ENCODE results near the gene CDH19. TPM values are rescaled to one million over a fixed set of nuclear protein-coding genes. Genes with fewer than 3 reads are reported as not detected.

The CDH19 gene, protein sequence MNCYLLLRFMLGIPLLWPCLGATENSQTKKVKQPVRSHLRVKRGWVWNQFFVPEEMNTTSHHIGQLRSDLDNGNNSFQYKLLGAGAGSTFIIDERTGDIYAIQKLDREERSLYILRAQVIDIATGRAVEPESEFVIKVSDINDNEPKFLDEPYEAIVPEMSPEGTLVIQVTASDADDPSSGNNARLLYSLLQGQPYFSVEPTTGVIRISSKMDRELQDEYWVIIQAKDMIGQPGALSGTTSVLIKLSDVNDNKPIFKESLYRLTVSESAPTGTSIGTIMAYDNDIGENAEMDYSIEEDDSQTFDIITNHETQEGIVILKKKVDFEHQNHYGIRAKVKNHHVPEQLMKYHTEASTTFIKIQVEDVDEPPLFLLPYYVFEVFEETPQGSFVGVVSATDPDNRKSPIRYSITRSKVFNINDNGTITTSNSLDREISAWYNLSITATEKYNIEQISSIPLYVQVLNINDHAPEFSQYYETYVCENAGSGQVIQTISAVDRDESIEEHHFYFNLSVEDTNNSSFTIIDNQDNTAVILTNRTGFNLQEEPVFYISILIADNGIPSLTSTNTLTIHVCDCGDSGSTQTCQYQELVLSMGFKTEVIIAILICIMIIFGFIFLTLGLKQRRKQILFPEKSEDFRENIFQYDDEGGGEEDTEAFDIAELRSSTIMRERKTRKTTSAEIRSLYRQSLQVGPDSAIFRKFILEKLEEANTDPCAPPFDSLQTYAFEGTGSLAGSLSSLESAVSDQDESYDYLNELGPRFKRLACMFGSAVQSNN
- 1 to 10 TPM; 1.6 to 5.0 TPM for total RNA-seq
- long read RNA-seq, donor 1, full-length matches to known transcripts, result 3 of 3 reads
- long read RNA-seq, donor 1, partial matches to known transcripts, result 0 of 3 reads
- long read RNA-seq, donor 1, other reads (novel, unspliced or antisense), result 0 of 3 reads
- long read RNA-seq, donor 2, full-length matches to known transcripts, result 1 of 2 reads
- long read RNA-seq, donor 2, partial matches to known transcripts, result 1 of 2 reads
- long read RNA-seq, donor 2, other reads (novel, unspliced or antisense), result 0 of 2 reads

DNA sequence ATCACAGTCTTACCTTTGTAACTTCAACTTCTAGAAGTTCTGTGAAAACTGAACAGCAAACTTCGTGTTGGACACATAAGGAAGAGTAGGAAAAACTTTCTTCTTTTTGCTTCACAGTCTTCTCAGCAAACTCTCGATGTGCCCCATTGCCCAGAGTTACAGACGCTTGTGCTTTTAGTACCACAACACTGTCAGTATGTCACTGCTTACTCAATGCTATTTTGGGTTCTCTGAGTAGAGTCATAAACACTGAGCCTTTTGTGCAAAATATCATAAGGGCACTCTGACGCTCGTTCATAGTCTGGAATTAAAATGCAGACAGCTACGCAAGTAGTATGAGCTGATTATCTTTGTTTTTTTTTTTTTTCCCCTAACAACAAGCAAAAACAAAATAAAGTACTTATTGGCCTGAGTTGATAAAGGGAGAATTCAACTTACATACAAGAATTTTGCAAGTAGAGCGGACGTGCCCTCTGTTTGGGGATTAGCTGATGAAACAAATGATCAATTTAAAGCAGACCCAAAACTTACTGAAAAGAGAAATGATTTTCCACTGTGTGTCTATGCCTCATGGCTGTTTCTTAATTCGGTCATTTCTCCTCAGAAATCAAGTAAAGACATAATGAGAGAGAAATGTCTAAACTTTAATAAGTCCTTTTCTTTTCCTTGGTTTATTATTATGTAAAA, at the start of gene CDH19:
Gene CDH19 (minus strand): TSS at position 150 of the 687 bp plus-strand sequence. CDS start 31,886 bp downstream, outside the sequence.
- no peak for DNase-seq (ENCODE audit: low spot score)

DNA sequence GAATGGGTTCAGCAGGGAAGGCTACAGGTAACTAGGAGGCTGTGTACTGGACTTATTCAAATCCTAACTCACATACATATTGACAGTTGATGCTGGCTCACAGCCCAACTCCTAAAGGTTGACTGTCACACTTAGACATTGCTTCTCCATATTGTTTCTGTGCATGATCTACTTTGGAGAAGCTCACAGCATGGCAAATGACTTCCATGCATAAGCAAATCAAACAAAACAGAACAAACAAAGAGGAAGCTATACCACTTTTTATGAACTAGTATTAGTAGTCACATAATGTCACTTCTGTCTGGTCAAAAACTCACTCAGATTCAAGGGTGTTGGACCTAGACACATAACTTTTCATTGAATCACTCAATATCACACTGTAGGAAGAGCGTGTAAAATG, 43.8 kb upstream of the CDH19 start:
- intact Hi-C loops (cut with DNase I), result no loop called here
- no peak for DNase-seq (ENCODE audit: low spot score)

More for the DNA sequence above, at the start of gene CDH19:
- intact Hi-C loops (cut with DNase I), result no loop called here

DNA sequence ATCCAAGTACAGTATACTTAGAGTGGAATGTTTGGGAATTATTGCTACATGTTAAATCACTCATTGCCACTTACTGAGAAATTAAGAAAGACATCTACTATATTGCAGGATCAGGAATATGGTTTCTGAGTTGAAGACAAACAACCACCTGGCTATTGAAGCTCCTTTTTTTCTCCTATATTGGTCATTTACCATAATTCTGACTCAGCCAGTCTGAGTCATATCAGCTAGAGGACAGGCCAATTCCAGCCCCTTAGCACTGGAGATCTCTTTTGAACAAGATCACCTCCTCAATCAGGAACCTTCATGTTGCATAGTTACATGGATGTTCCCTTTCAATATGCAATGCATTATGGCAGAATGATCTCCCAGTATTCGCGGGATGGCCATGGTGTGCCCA, 42.7 kb upstream of the CDH19 start:
- intact Hi-C loops (cut with DNase I), result no loop called here
- no peak for DNase-seq (ENCODE audit: low spot score)

DNA sequence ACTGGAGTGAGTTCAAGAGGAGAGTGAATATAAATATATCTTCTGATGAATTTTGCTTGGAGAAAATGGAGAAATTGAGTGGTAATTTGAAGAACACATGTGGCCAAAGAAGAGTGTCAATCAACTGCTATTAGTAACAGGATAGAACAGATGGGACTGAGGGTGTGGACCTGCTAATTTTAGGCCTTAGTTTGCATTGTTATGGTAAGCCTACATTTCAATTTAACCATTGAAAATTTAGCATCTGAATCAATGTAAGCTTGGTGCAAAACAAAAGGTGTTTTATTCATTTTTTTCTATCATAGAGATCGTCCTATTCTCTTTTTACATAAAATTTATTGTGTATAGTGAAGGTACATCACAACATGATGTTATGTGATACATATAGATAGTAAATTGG, 42.1 kb upstream of the CDH19 start:
- intact Hi-C loops (cut with DNase I), result no loop called here
- no peak for DNase-seq (ENCODE audit: low spot score)

DNA sequence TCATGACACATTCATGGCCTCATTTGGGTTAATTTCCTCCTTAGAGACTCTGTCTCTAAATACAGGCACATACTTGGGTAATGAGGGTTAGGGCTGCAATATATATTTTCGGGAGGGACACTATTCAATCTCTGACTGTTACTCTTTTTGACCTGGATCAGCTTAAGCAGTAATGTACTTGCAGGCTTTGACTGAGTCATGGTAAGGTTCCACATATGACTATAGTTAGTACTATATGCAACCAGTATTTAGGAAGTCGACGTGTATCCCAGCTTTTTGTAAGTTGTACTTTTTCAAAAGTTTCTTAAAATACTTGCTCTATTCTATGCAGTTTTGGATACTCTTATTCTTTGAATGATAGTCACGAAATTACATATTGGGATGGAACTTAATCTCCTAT, 37.2 kb upstream of the CDH19 start:
- intact Hi-C loops (cut with DNase I), result no loop called here
- no peak for DNase-seq (ENCODE audit: low spot score)

DNA sequence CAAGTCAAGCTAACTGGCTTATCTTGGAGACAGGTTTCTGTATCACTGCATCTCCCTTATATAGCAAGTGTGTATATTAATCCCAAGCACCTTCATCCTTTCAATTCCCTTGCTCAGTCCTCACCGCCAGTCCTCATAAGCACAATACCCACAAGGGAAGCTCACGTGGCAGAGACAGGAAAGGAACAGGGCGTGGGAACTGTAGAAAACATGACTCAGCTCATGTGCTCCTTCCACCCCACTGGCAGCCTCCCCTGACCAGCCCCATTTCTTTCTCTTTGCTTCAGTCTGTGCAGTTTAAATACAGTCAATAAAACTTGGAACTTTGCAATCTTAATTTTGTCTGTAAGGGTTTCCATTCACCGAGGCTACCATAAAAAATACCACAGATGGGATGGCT, 36.5 kb upstream of the CDH19 start:
- intact Hi-C loops (cut with DNase I), result no loop called here
- no peak for DNase-seq (ENCODE audit: low spot score)

DNA sequence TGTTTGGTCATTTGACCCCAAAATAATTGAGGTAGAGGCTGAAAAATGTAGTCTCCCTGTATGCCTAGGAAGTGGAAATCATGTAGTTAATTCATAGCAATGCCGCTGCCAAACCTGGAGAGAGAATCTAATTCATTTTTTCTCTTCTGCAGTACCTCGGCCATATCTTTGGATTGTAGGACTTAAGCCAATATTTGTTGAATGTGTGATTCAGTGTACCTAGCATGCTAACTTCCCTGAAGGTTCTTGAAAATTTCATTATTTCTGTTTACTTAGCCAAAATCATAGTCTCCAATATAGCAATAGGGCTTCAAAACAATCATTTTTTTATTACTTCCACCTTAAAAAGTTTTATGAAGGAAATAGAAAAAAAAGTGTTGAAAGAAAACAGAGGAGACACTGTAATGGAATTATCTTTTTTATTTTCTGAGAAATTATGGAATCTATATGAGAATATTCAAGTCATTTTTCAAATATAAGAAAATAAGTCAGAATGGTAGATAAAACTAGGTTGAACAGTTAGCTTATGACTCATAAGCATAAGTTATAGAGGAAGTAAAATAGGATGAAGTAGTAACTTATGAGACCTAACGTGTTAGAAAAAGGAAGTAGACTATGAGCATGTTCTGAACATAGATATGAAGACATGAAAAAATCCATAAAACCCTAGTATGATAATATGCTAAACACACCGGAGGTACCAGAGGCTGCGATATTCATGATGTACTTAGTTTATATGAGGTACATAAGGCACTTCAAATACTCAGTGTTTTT, 35.2 kb upstream of the CDH19 start:
- intact Hi-C loops (cut with DNase I), result no loop called here
- no peak for DNase-seq (ENCODE audit: low spot score)

DNA sequence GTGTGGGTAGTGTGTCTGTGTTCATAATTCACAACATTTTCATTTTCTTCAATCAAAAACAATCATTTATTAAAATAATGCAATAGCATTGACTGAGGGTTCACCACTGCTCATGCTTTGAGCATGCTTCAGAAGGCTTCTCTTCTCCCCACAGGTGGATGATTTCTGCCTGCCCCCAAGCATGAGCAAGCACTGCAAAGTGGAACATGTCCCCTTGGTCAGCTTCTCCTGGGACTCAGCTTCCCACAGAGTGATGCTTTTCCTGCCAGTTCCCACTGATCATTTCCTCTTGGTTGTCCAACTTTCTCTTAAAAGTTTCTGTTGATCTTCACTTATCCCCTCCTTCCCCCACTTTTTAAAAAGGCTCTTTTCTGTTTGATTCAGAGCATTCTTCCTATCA, 31.5 kb upstream of the CDH19 start:
- intact Hi-C loops (cut with DNase I), result no loop called here
- DNase-seq (ENCODE audit: low spot score), result no peak

DNA sequence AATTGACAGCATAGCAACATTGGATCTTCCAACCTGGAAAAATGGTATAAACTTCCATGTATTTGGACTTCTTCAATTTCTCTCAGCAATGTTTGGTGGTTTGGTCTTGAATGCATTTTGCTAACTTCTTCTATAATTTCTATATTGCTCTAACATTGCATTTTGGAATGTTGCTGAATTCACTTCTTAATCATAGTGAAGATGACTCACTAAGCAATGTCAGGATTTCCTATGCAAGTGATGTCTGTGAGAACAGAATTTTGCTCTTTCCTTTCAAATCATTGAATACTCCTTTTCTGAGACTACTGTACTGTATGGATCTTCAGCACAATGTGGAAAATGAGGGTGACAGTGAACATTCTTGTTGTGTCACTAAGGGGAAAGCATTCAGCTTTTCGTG, 28.9 kb upstream of the CDH19 start:
- DNase-seq (ENCODE audit: low spot score), result no peak
- intact Hi-C loops (cut with DNase I), result no loop called here

DNA sequence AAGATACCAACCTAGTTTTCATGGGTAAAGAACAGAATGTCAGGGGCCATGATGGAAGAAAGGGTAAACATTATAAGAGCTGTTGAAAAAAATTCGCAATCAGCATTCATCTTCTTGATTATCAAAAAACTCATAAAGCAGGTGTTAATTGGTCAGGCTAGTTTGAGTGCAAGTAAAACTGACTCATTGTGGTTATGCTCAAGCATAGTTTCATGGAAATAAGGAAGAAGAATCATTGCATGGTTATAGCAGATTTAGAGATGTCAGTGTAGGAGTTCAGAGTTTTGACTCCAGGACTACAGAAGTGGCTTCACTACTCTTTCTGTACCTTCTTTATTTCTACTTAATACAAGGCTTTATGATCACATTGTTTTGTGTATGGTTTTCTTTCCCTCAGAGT, 26.9 kb upstream of the CDH19 start:
- intact Hi-C loops (cut with DNase I), result no loop called here
- DNase-seq (ENCODE audit: low spot score), result no peak

DNA sequence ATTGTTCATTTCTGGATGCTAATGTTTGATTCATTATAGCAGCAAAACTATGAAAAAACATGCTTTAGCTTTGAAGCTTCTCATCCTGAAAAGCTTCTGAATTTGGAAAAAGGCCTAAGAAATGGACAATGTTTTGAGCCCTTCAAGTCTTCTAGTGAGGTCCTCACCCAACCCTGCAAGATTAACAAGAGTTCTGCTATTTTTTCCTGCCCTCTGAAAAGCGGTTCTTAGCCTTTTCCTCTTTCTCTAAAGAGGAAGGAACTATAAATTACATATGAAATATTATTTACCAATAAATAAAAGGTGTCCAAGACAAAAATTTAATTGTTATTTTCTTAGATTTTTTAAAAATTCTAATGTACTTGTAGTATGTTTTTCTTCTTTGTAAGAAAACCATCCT, 19.9 kb upstream of the CDH19 start:
- no peak for DNase-seq (ENCODE audit: low spot score)
- intact Hi-C loops (cut with DNase I), result no loop called here

DNA sequence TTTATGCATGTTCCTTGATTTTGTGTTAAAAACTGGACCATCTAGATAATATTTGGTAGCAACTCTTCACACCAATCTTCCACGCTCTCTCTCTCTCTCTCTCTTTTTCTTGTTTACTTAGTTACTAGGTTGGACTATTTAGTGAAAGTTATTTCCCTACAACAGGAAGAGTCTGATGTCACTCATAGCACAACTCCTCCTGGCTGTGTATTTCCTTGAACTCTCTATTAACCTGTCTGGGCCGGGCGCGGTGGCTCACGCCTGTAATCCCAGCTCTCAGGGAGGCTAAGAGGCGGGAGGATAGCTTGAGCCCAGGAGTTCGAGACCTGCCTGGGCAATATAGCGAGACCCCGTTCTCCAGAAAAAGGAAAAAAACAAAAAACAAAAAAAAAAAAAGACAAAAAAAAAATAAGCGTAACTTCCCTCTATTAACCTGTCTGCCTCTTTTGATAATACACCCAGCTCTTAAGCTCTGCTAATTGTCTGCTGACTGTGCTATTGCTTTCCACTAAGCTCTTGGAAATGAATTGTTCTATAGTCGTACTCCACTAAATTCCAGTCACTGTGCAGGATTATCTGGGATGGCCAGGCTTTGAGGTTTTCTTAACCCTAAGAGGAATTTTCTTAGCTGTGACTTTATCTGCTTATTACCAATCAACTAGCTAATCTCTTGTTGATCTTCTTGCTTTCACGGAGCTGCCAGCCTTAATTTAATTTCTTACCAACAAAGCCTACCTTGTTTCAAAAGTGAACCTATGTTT, 18.1 kb upstream of the CDH19 start:
- intact Hi-C loops (cut with DNase I), result no loop called here

DNA sequence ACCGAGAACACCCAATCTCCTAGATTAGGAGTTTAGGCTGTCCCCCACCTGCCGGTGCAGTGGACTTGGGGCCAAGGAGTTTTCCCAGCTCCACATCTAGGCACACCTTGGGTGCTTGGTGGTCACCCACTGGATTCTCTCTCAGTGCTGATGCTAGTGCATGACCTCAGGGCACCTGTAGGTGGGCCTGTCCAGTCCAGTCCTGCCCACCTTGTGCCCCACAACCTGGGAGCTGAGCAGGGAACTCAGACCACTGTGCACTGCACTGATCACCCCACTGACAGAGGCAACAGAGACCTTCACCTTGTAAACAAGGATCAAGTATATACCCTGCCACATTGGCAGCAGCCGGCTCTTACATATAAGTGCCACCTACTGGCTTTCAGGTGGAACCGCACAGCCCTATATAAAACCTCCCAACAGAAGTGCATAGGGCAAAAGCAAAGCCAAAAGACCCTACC, 12.7 kb upstream of the CDH19 start:
- intact Hi-C loops (cut with DNase I), result loop anchor here in 1 of 2 donors (5.0 kb wide), 1 partner anchor 531 kb away; no protein-coding TSS in a partner anchor
- no peak for DNase-seq (ENCODE audit: low spot score)

More for the DNA sequence above, 18.1 kb upstream of the CDH19 start:
- DNase-seq (ENCODE audit: low spot score), result no peak

DNA sequence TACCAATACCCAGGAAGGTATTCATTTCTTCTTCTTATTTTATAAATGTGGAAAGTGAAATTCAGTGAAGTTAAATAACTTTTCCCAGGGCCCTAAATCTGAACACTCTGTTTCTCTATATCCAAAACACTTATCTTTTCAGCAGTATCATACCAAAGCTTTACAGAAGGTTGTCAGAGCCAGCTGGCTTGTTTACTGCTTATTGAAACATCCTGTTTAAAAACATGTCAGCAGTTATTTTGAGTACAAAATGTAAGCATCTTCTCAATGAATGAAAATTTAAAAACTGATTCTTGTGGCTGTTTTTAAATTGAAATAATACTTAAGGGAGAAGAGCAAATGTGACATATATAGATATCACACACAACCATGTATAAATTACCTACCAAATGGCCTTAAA, 11.3 kb upstream of the CDH19 start:
- intact Hi-C loops (cut with DNase I), result loop anchor here in 1 of 2 donors (5.0 kb wide), 1 partner anchor 532 kb away; no protein-coding TSS in a partner anchor

DNA sequence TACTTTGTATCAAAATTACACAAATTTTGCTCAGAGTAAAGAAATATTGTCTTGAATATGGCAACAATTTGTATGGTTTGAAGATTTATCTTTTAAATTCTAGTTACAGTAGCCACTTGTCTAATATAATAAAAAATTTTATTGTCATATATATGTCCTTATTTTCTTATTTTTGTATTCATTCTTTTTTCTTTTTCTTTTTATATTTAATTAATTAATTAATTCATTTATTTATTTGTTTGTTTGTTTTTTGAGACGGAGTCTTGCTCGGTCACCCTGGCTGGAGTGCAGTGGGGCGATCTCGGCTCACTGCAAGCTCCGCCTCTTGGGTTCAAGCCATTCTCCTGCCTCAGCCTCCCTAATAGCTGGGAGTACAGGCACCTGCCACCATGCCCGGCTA, 3.7 kb upstream of the CDH19 start:
- intact Hi-C loops (cut with DNase I), result no loop called here

More for the DNA sequence above, 11.3 kb upstream of the CDH19 start:
- no peak for DNase-seq (ENCODE audit: low spot score)

DNA sequence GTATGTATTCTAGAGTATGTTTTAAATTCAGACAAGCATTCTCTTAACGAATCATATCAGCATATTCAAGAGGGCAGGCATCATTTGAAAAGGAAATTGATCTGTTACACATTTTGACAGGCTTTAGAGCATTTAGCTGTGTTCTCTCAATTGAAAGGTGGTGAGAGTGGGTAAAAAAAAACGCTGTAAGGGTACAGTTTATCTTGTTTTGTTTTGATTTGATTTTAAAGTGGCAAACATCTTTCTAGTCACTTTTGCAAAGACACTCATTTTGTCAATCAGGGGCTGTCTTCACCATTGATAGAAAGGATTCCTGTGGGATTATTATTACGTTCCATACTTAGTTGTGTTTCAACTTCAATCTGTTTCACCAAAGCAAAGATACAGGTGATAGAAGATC, 2.2 kb downstream of the CDH19 start:
- intact Hi-C loops (cut with DNase I), result no loop called here
- DNase-seq (ENCODE audit: low spot score), result no peak

More for the DNA sequence above, 3.7 kb upstream of the CDH19 start:
- DNase-seq (ENCODE audit: low spot score), result no peak

DNA sequence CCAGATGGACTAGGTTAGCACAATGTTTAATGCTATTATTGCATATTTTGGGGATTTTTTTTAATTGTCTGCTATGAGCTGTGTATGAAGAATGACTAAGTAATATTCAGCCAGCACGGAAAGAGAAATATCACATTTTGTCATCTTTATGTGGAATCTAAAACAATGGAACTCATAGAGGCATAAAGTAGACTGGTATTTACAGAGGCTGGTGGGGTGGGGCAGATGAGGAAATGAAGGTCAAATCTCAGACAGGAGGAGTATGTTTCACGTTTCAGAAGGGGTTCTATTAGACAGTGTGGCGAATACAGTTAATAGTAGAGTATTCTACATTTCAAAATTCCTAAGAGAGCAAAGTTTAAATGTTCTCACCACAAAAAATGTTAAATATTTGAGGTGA, 4.7 kb downstream of the CDH19 start:
- no peak for DNase-seq (ENCODE audit: low spot score)
- intact Hi-C loops (cut with DNase I), result no loop called here

DNA sequence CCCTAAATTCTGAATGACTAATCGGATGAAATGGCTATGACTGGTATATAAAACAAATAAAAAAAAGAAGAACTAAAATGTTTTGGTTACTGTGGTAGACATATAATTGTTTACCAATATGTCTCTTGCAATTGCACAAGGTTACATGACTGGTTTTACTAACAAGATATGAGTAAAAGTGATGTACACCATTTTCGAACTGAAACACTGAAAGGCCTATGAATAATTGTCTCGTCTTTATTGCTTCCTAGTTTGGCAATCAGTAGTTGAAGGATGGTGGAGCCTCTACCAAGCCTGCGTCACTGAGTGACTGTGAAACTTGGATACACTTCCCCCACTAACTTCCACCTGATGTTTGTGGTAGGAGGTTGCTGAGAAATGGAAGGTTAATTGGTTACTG, 16.5 kb downstream of the CDH19 start:
- intact Hi-C loops (cut with DNase I), result no loop called here
- DNase-seq (ENCODE audit: low spot score), result no peak
